ENCODE results near the gene TRMT13.
"Not testable (repeated sequence)": the region's sequence is repeated elsewhere in the genome, so short reads cannot be mapped to it uniquely, and the experiment has no call there.

Gene TRMT13

DNA sequence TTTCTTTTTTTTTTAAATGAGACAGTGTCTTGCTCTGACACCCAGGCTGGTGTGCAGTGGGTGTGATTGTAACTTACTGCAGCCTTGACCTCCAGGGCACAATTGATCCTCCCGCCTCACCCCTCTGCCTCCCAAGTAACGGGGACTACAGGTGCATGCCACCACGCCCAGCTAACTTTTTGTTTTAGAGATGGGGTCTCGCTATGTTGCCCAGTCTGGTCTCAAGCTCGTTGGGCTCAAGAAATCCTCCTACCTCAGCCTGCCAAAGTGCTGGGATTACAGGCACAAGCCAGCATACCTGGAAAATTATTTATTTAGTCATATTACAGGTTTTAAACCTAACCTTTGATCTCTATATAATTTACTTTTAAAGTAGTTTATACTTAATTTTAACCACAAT lies 31.7 kb downstream of the TRMT13 start:
- no peak for DNase-seq

GRCh38 chr1:100168051-100168450 lies 35.1 kb downstream of the TRMT13 start:
- no peak for DNase-seq

DNA sequence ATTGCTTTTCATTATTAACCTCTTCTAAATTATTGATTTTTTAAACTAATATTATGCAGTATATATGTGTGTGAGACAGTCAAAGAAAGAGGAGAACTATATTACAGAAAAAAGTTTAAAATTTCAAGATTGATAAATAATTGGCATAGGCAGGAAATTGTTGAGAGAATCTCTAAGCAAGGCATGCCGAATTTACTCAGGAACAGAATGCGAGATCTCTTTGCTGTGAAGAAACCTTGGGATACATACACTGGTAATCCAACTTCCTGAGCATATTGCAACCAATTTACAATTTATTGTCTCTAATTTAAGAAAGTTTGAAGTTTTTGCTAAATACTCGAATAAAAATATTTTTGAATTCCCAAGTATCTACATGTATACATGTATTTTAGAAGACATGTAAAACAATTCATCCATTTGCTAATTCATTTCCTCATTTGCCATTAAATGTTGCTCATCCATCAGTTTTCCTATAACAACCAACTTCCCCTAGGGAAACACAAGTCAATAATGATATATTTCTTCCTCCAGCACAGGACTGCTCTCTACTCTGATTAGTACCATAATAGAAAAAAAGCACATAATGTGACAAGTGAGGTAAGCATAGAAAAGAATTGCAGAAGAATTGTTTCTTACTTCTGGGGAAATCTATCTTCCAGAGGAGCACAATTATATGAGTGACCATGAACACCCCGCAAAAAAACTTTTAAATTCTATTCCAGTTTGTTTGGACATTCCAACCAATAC lies 44.5 kb downstream of the TRMT13 start:
- DNase-seq = no peak

GRCh38 chr1:100178091-100178490 lies 45.1 kb downstream of the TRMT13 start, which contains the start of gene LRRC39:
Gene LRRC39, minus strand, starts transcription at chr1:100178256. Its CDS starts 9,740 bp downstream, at chr1:100168516.
- no peak for DNase-seq

- DNase-seq = no peak
These were observed 50.4 kb downstream of the TRMT13 start for GRCh38 chr1:100183370-100183769.

- no peak for DNase-seq
These were observed 51.6 kb downstream of the TRMT13 start for GRCh38 chr1:100184536-100184935.

DNA sequence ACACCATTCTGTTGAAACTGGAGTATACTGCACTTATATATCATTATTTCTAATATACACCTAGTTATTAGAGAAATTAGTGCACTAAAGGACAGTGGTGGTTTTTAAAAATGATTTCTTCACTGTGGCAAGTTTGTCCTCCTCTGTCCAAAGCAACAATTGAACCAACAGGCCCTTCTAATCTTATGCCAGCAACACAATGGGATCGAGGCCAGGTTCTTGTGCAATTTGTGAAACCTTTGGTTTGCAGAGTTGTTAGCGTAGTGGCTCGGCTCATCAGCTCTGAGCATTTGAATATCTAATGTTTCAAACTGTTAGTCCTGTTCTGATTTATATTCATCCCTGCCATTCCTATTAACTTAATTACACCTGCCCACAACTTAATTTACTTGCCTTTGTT lies 54.9 kb downstream of the TRMT13 start:
- DNase-seq = no peak

DNA sequence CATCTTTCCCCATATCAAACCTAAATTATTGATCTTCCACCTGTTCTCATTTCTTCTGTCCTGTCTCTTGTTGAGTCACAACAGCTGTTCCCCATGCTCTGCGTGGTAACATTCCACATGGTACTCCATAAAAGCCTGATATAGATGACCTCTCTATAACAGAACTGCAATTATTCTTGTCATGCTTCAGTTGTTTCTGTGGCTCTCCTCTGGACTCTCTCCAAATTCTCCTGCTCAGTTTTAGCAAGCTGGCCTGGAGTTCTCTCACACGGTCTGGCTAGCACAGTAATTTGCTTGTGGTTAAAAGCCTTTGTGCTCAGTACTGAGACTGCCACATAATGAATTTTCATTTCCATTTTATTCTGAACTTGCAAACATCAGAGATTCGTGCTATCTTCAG lies 55.7 kb downstream of the TRMT13 start:
- DNase-seq = peak; percentile 48

DNA sequence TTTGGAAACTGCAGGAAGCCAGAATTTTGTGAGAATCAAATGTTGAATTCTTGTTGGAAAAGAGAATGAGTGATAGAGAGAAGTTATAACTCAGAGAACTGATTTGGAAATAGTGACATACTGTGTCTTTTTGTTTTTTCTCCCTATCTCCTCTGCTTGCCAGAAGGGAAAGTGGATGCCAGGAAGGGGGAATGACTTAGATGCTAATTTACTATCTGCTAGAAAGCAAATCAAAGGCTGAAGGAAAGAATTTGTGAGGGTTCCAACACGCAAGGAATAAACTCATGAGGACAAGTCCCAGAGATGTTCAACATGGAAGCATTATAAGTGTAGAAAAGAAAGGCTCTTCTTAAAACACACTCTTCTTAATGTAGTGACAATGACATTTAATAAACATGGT lies 65.6 kb downstream of the TRMT13 start:
- DNase-seq = no peak

GRCh38 chr1:100200060-100200459 lies 67.1 kb downstream of the TRMT13 start:
- DNase-seq = not testable (repeated sequence)
